GM23338 (cell line): ENCODE measurements around the gene LYRM9. TPM values are rescaled to one million over a fixed set of nuclear protein-coding genes. Genes with fewer than 3 reads are reported as not detected.

Experiments used
- ATAC-seq: fragments of 200-7000 bp; cut with Tn5 transposase; 3 replicates; pipeline ENCODE4 v1.9.1; 2020
- DNase-seq: peaks from one replicate; pipeline ENCODE4 v3.0.0-alpha.2; 2015; ENCODE audit warnings: low spot score
- H2AFZ ChIP-seq: fragments of 200-600 bp; sonication (generic); 2 replicates; pipeline ENCODE4 v1.8.0; 2016; ENCODE audit warnings: antibody characterized with exemption, mild to moderate bottlenecking, moderate library complexity
- H3F3A ChIP-seq: fragments of 200-600 bp; sonication (generic); replicated peaks from 2 replicates; pipeline ENCODE4 v1.8.0; 2017; ENCODE audit warnings: antibody characterized with exemption, mixed run types, low read depth
- H3K27ac ChIP-seq: fragments of 200-600 bp; sonication (generic); 2 replicates; pipeline ENCODE4 v1.6.1; 2016; ENCODE audit warnings: low read depth
- H3K27me3 ChIP-seq: fragments of 200-600 bp; sonication (generic); 2 replicates; pipeline ENCODE4 v1.8.0; 2016; ENCODE audit warnings: mild to moderate bottlenecking, mixed run types, moderate library complexity; ENCODE audit not compliant: insufficient read depth
- H3K36me3 ChIP-seq: fragments of 200-600 bp; sonication (generic); 2 replicates; pipeline ENCODE4 v1.8.0; 2016; ENCODE audit warnings: mild to moderate bottlenecking; ENCODE audit not compliant: insufficient read depth
- H3K4me1 ChIP-seq: fragments of 200-600 bp; sonication (generic); 2 replicates; pipeline ENCODE4 v1.8.0; 2016; ENCODE audit warnings: mild to moderate bottlenecking, moderate library complexity; ENCODE audit not compliant: insufficient read depth
- H3K4me2 ChIP-seq: fragments of 200-600 bp; sonication (generic); 2 replicates; pipeline ENCODE4 v1.7.1; 2017; ENCODE audit warnings: mixed run types
- H3K4me3 ChIP-seq: fragments of 200-600 bp; sonication (generic); 2 replicates; pipeline ENCODE4 v1.6.1; 2016; ENCODE audit warnings: mixed run types
- H3K79me2 ChIP-seq: fragments of 200-600 bp; sonication (generic); replicated peaks from 2 replicates; pipeline ENCODE4 v1.8.0; 2017; ENCODE audit warnings: mild to moderate bottlenecking; ENCODE audit not compliant: insufficient read depth
- H3K9me2 ChIP-seq: fragments of 200-600 bp; sonication (generic); 2 replicates; pipeline ENCODE4 v1.8.0; 2017; ENCODE audit not compliant: insufficient read depth
- H4K20me1 ChIP-seq: fragments of 200-600 bp; sonication (generic); replicated peaks from 2 replicates; pipeline ENCODE4 v1.8.0; 2017; ENCODE audit warnings: mild to moderate bottlenecking; ENCODE audit not compliant: insufficient read depth
- H3K27ac Mint-ChIP-seq: 2 replicates; pipeline ENCODE4 v1.8.0; 2020; ENCODE audit warnings: inconsistent platforms, mild to moderate bottlenecking, moderate library complexity, mixed read lengths
- H3K27me3 Mint-ChIP-seq: 3 replicates; pipeline ENCODE4 v1.8.0; 2022; ENCODE audit warnings: low read depth, mild to moderate bottlenecking, moderate library complexity, mixed read lengths, inconsistent platforms; ENCODE audit not compliant: insufficient read depth, poor library complexity
- H3K36me3 Mint-ChIP-seq: 3 replicates; pipeline ENCODE4 v1.8.0; 2021; ENCODE audit warnings: low read depth, mild to moderate bottlenecking, inconsistent platforms, moderate library complexity, mixed read lengths
- H3K4me1 Mint-ChIP-seq: 3 replicates; pipeline ENCODE4 v1.8.0; 2020; ENCODE audit warnings: mild to moderate bottlenecking, inconsistent platforms, mixed read lengths
- H3K4me3 Mint-ChIP-seq: 3 replicates; pipeline ENCODE4 v1.8.0; 2021; ENCODE audit warnings: moderate library complexity, mild to moderate bottlenecking, inconsistent platforms, mixed read lengths
- H3K9me3 Mint-ChIP-seq: 3 replicates; pipeline ENCODE4 v1.8.0; 2020; ENCODE audit warnings: moderate library complexity, mild to moderate bottlenecking, inconsistent platforms, mixed read lengths
- CREB1 ChIP-seq: fragments of 250-450 bp; sonication (Bioruptor Pico); IDR thresholded peaks from 2 replicates; pipeline ENCODE4 v1.5.0; 2020; ENCODE audit warnings: low read depth, mild to moderate bottlenecking, moderate library complexity
- CTCF ChIP-seq, 2 experiments: fragments of 200-600 bp in 1 of 2; sonication (generic) in 1 of 2; conservative IDR thresholded peaks; 2 replicates each; pipeline versions ENCODE4 v1.5.1 to v1.6.1; 2016 to 2017; ENCODE audit warnings: antibody characterized with exemption in 2 of 2, low read depth in 2 of 2, mild to moderate bottlenecking in 2 of 2, moderate library complexity in 1 of 2
- EZH2 ChIP-seq: fragments of 200-600 bp; sonication (generic); IDR thresholded peaks from one replicate; pipeline ENCODE4 v1.8.0; 2017; ENCODE audit warnings: antibody characterized with exemption, mild to moderate bottlenecking, low read depth; ENCODE audit not compliant: unreplicated experiment
- EZH2phosphoT487 ChIP-seq: fragments of 200-600 bp; sonication (generic); IDR thresholded peaks from one replicate; pipeline ENCODE4 v1.8.1; 2018; ENCODE audit warnings: antibody characterized with exemption; ENCODE audit not compliant: unreplicated experiment
- JUNB ChIP-seq: IDR thresholded peaks from one replicate; pipeline ENCODE4 v1.6.1; 2016; ENCODE audit warnings: antibody characterized with exemption; ENCODE audit not compliant: unreplicated experiment
- NANOG ChIP-seq: IDR thresholded peaks from 2 replicates; pipeline ENCODE4 v1.6.1; 2016; ENCODE audit warnings: antibody characterized with exemption, borderline replicate concordance
- POLR2AphosphoS5 ChIP-seq: IDR thresholded peaks from 2 replicates; pipeline ENCODE4 v1.6.1; 2016; ENCODE audit warnings: antibody characterized with exemption, low read depth
- ZNF114 ChIP-seq: fragments of 250-450 bp; sonication (Bioruptor Pico); IDR thresholded peaks from 2 replicates; pipeline ENCODE4 v1.5.0; 2020; ENCODE audit warnings: mild to moderate bottlenecking, moderate library complexity
- ZNF331 ChIP-seq: fragments of 250-450 bp; sonication (Bioruptor Pico); IDR thresholded peaks from 2 replicates; pipeline ENCODE4 v1.5.0; 2020; ENCODE audit warnings: low read depth, mild to moderate bottlenecking, moderate library complexity
- ZNF462 ChIP-seq: fragments of 250-450 bp; sonication (Bioruptor Pico); IDR thresholded peaks from 2 replicates; pipeline ENCODE4 v1.5.0; 2020; ENCODE audit warnings: mild to moderate bottlenecking, moderate library complexity
- polyA plus RNA-seq: library from polyadenylated mRNA; unstranded; fragments of >200 nt; fragmentation: Nextera tagmentation; extraction: Ambion mirVana; gene quantifications from 2 replicates; pipeline ENCODE4 v1.2.1, GENCODE V29; 2016
- total RNA-seq: library from RNA; depleted of rRNA; stranded (reverse); fragments of >200 nt; shearing (Covaris generic); gene quantifications from 2 replicates; pipeline ENCODE4 v1.2.3, GENCODE V29; 2014

The LYRM9 gene
- total and polyA plus RNA-seq, 2 experiments from 2014 or later, result 4.7 to 6.2 TPM

GRCh38 chr17:27919079-27919478 lies 25.9 kb upstream of the LYRM9 start:
- Histone ChIP-seq H3K36me3 (no peaks in the 10 kb centered on the region), H4K20me1 (no peaks in the 10 kb centered on the region), H3K4me1 (peaks cover 10% of the 10 kb centered on the region), H3K27me3 (peaks cover 48% of the 10 kb centered on the region), H3K9me2 (0 out of 2 replicates have a peak, but pooled peaks cover 4% of the 10 kb centered on the region), H3K79me2 (no peaks in the 10 kb centered on the region), H3F3A (no peaks in the 10 kb centered on the region), H3K4me3 (no peak overlapping the region), H3K4me2 (no peak overlapping the region), H3K27ac (no peak overlapping the region), H2AFZ (no peak overlapping the region)
- ATAC-seq (no peak), DNase-seq (peak; percentile 17)
- Mint-ChIP-seq H3K4me3 (no peak overlapping the region), H3K27ac (no peak overlapping the region), H3K36me3 (no peaks in the 10 kb centered on the region), H3K4me1 (peaks cover 7% of the 10 kb centered on the region), H3K27me3 (peaks cover 46% of the 10 kb centered on the region), H3K9me3 (no peaks in the 10 kb centered on the region)
- TF ChIP-seq CTCF (conservative IDR thresholded peaks at IDR 0.05; ENCODE audit: low read depth in 2 of 2) (peak in 1 of 2 experiments; percentile 11; a peak in 1 of 4 replicates), EZH2phosphoT487 (no peak)

- Mint-ChIP-seq H3K4me1 (peaks cover 9% of the 10 kb centered on the region), H3K27ac (no peak overlapping the region), H3K36me3 (no peaks in the 10 kb centered on the region), H3K4me3 (no peak overlapping the region), H3K27me3 (peaks cover 52% of the 10 kb centered on the region), H3K9me3 (no peaks in the 10 kb centered on the region)
- H3K79me2 ChIP-seq, result no peaks in the 10 kb centered on the region
- H3K4me3 ChIP-seq, result no peak overlapping the region
- H3K36me3 ChIP-seq, result no peaks in the 10 kb centered on the region
- no peaks in the 10 kb centered on the region; the same call in 1 of the 2 replicates for H4K20me1 ChIP-seq
- H3F3A ChIP-seq, result no peaks in the 10 kb centered on the region
- peaks cover 10% of the 10 kb centered on the region for H3K4me1 ChIP-seq
- ATAC-seq, result no peak
- 0 out of 2 replicates have a peak, but pooled peaks cover 4% of the 10 kb centered on the region for H3K9me2 ChIP-seq
- no peak overlapping the region for H2AFZ ChIP-seq
- DNase-seq, result no peak
- H3K4me2 ChIP-seq, result no peak overlapping the region
- peaks cover 54% of the 10 kb centered on the region for H3K27me3 ChIP-seq
- H3K27ac ChIP-seq, result no peak overlapping the region
- TF ChIP-seq EZH2phosphoT487 (no peak), ZNF114 (CRISPR knock-in tag) (no peak), JUNB (no peak), CREB1 (CRISPR knock-in tag) (no peak), ZNF462 (CRISPR knock-in tag) (no peak), ZNF331 (CRISPR knock-in tag) (no peak), EZH2 (no peak), NANOG (no peak), POLR2AphosphoS5 (no peak), CTCF (conservative IDR thresholded peaks at IDR 0.05; ENCODE audit: low read depth in 2 of 2) (no peak)
Observed at GRCh38 chr17:27918498-27918897, 25.3 kb upstream of the LYRM9 start.
